OCI-LY7 (cell line): ENCODE measurements around the gene ZNF407.

ENCODE experiments used
- EZH2phosphoT487 ChIP-seq: fragments of 200-600 bp; sonication (generic); IDR thresholded peaks from 2 replicates; pipeline ENCODE4 v1.6.1; 2018; ENCODE audit warnings: low read depth, borderline replicate concordance, mild to moderate bottlenecking, mixed run types, antibody characterized with exemption, low read length, moderate library complexity, mixed read lengths
- TF ChIP-seq, protein P1 (sequence below): fragments of 200-600 bp; sonication (generic); conservative IDR thresholded peaks from 2 replicates; pipeline ENCODE4 v1.5.1; 2014; ENCODE audit warnings: mild to moderate bottlenecking, antibody characterized with exemption, low read length, moderate library complexity, mixed read lengths

- TF ChIP-seq, protein P1, sequence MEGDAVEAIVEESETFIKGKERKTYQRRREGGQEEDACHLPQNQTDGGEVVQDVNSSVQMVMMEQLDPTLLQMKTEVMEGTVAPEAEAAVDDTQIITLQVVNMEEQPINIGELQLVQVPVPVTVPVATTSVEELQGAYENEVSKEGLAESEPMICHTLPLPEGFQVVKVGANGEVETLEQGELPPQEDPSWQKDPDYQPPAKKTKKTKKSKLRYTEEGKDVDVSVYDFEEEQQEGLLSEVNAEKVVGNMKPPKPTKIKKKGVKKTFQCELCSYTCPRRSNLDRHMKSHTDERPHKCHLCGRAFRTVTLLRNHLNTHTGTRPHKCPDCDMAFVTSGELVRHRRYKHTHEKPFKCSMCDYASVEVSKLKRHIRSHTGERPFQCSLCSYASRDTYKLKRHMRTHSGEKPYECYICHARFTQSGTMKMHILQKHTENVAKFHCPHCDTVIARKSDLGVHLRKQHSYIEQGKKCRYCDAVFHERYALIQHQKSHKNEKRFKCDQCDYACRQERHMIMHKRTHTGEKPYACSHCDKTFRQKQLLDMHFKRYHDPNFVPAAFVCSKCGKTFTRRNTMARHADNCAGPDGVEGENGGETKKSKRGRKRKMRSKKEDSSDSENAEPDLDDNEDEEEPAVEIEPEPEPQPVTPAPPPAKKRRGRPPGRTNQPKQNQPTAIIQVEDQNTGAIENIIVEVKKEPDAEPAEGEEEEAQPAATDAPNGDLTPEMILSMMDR = no peak
- no peak for TF ChIP-seq EZH2phosphoT487
These were observed 205.4 kb downstream of the ZNF407 start for GRCh38 chr18:74803117-74803516.
